PC-9 (cell line): Measurements from ENCODE around the gene MMS22L.

ENCODE experiments used
- CTCF ChIP-seq: fragments of 200-600 bp; sonication (generic); conservative IDR thresholded peaks from 2 replicates; pipeline ENCODE4 v1.6.1; 2017; ENCODE audit warnings: mixed run types, antibody characterized with exemption, mild to moderate bottlenecking, moderate library complexity
- EZH2 ChIP-seq: fragments of 200-600 bp; sonication (generic); IDR thresholded peaks from 2 replicates; pipeline ENCODE4 v1.8.0; 2017; ENCODE audit warnings: antibody characterized with exemption, low read depth

- TF ChIP-seq CTCF (no peak), EZH2 (no peak)
These were observed 106.5 kb downstream of the MMS22L start for GRCh38 chr6:97176468-97176867.
